Measurements from ENCODE around the gene BAIAP2. TPM values are rescaled to one million over a fixed set of nuclear protein-coding genes. Genes with fewer than 3 reads are reported as not detected.

Gene BAIAP2
- total RNA-seq, 1 donor from 2014 or later: 26.2 TPM

- no peak for DNase-seq
Observed at GRCh38 chr17:81052199-81052997, 17.4 kb downstream of the BAIAP2 start.

GRCh38 chr17:81053041-81053970, 18.4 kb downstream of the BAIAP2 start:
- DNase-seq: peak; percentile 45

DNA sequence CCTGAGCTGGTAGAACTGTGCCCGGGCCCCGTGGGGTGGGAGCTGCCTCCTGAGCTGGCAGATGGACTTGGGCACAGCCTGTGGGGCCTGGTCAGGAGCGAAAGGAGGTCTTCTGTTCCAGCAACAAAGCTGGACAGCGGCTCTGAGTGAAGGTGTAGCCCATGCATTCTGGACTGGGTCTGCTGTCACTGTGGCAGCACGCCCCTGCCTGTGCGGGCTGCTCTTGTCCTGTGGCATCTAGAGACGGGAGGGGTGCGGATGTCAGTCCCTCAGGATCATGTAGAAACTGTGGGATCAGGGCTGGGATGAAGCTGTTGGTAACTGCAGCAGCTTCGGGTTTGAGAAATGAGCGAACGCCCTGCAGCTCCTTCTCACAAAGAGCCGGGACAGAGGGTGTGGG, 19.4 kb downstream of the BAIAP2 start:
- no peak for DNase-seq

GRCh38 chr17:81054881-81055370, 20.0 kb downstream of the BAIAP2 start:
- DNase-seq: no peak

DNA sequence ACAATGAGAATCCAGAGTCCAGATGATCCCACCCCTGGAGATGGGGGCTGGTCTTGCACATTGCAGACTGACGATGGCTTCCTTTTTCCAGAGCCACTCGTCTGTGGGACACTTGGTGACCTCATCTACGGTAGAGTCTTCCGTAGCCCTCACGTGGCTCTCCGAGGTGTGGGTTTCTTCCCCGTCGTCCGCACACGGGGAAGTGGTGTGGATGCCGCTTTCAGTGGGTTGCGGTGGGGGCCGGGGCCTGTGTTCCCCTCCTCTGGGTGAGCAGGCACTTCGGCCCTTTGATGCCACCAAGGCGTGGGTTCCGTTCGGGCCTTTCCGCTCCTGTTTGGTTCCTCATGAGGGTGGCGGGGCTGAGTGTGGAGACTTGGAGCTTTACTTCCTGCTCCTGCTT, 21.4 kb downstream of the BAIAP2 start:
- no peak for DNase-seq

DNA sequence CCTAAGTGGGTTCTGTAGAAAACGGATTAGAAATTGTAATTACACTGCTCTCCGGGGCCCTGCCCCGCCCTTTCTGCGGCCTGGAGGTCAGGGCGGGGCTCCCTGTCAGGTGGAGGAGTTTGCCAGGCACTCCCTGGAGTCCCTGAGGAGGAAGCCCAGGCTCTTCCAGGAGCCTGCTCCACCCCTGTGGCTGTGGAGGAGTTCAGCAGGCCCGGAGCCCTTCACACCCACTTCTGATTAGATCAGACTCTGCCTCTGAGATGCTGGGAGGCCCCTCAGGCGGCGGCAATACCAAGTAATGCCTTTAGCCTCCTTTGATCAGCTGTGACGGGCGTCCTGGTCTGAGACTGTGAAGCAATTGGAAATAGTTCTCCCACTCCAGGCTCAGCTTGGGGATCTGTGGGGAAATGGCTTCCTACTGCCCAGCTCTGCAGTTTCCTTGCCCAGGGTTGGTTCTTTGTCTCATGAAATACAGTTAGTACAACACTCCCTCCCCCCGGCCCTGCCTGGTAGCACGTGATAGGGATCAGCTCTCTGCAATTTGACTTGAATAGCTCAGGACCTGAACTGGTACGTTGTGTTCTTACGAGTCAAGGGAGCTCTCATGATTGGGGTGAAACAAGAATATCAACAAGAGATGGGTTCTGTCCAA, 22.3 kb downstream of the BAIAP2 start:
- DNase-seq: peak; percentile 37

DNA sequence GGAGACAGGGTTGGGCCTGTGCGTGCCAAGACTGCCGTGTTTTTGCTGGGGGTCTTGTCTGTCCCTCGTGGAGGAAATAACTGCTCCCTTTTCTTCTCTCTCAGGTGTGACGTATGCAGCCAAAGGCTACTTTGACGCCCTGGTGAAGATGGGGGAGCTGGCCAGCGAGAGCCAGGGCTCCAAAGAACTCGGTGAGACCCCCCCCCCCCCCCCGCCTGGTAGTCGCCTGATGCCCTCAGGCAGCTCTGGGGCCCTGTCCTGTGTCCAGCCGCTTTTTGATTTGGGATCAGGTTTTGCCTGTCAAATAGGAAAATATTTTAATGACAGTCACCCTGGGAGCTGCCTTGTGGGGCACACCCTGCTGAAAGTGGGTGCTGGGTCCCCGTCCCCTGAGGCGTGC, 22.8 kb downstream of the BAIAP2 start:
- no peak for DNase-seq

DNA sequence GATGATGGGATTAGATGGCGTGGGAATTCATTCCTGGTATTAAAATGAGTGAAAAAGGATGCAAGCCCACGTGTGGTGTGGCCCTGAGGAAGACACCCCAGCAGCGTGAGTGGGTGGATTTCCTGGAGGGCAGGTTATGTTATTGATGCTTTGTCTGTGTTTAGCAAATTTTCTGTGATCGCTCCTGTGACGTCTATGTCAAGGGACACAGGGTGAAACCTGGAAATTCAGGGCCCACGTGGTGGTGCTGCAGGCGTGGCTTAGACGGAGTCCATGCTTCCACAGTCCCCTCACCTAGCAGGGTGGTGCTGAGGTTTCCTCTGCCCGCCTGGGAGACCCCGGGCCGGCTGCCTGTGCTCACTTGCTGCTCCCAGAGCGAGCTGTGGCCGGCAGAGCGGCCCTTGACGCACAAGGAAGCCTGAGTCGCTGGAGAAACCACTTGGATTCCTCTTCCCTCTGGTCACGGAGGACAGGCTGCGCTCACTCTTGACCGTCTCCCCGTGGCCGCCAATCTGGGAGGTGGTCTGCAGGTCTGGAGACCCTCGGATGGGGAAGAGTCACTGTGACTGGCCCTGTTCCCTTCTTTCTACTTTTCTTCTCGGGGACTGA, 23.4 kb downstream of the BAIAP2 start:
- DNase-seq: no peak

DNA sequence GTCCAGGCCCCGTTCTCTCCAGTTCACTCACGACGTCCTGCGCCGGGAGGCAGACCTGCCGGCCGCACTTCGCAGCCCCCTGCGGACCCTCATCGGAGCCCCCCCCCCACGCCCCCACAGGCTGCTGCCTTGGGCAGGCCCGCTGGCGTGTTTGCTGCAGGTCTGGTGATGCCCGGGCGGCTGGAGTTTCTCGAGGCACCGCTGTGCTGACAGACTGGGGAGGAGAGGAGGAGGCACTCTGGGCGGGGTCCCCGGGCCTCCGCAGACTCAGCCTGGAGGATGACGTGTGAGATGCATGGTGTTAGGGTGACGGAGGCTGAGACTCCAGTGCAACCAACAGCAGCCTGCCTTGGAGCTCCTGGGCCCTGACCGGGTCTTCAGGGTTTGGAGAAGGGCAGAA, 24.1 kb downstream of the BAIAP2 start:
- no peak for DNase-seq

GRCh38 chr17:81060416-81060815, 25.5 kb downstream of the BAIAP2 start:
- DNase-seq: no peak

GRCh38 chr17:81061027-81061735, 26.2 kb downstream of the BAIAP2 start:
- no peak for DNase-seq

DNA sequence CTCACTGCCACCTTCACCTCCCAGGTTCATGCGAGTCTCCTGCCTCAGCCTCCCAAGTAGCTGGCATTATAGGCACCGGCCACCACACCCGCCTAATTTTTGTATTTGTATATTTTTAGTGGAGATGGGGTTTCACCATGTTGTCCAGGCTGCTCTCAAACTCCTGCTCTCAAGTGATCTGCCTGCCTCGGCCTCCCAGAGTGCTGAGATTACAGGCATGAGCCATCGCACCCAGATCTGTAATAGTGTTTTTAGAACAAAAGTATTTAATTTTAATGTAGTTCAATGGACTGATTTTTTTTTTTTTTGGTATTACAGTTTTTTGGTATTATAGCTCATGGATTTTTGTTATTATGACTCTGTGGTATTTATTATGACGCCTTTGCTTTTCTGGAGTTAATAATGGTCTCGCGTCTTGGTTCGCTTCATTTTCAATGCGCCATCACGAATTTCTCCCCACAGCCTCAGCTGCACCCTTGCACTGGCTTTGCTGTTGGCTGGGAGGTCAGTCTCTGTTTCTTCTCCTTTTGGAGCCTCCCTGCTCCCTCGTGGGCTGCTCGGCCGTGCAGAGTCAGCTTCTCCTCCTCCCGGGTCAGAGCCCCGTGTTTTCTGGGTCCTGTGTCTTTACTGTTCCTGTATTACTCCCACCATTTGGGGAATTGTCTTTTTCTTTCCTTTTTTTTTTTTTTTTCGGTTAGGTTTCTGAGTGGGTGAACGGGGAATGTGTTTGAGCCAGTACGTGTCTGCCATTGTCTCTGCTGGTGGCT, 27.2 kb downstream of the BAIAP2 start:
- no peak for DNase-seq

DNA sequence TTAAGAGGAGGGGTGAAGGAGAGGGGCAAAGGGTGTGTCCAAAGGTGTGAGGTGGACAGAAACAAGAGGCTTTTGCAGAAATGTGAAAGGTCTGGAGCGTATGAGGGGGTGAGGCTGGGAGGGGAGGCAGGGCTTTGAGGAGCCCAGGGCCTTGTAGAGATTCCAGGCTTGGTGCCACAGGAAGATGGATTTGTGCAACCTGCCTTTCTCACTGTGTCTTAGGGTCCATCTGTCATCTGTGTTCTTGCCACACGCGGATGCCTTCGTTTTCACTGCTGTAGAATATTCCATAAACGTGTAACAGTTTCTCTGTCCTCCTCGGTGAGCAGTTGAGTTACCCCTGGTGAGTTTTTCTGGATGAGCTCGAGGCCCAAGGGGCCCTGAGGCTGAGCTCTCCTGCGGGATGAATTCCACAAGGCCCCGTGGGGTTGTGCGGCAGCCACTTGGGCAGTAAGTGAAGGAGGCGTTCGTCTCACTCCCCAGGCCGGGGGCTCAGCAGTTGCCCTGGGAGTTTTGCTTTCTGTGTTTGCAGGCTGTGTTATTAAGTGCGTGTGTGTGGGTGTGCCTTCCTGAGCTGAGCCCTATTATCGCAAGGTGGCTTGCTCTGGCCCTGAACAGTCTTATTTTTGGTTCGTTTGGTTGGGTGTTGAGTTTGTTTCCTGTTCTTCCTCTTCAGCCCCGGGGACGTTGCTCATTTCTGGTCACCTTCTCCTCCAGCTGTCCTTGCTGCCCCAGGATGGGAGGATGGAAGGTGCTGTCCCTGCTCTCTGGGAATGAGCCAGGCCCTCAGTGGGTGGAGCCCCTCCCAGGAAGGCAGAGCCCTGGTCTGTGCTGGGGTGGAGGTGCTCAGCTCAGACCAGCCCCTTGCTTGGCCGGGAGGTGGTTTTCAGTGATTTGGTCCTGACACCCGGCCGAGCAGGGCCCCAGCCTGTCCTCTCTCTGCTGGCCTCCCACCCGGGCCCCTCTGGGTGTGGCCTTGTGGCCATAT, 28.4 kb downstream of the BAIAP2 start:
- DNase-seq: no peak

GRCh38 chr17:81064678-81065475, 29.9 kb downstream of the BAIAP2 start:
- peak; percentile 60 for DNase-seq

- DNase-seq: no peak
Observed at GRCh38 chr17:81065500-81065899, 30.5 kb downstream of the BAIAP2 start.

- DNase-seq: no peak
Observed at GRCh38 chr17:81066072-81066471, 31.1 kb downstream of the BAIAP2 start.

GRCh38 chr17:81066771-81067315, 31.9 kb downstream of the BAIAP2 start:
- DNase-seq: no peak

DNA sequence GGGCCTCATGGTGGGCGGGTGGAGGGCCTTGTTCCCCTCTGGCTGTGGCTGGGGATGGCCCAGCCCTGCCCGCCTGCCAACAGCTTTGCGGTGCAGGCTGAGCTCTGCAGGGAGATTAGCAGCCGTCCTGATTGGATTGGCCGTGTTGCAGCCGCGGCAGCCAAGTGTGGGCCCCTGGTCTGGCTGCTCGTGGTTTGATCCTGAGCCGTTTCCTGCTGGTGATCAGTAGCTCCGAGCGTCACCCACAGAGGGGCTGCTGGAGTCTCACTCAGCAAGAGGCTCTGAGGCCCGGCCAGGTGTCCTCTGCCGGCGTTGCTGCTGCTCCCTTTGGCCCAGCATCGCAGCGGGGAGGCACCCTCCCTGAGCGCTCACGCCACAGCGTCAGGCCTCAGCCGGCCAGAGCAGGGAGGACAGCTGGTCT, 32.5 kb downstream of the BAIAP2 start:
- DNase-seq: no peak

Data from occipital lobe (tissue), 2 donors.